MCF 10A (cell line): ENCODE results near the gene KCNJ15. TPM values are rescaled to one million over a fixed set of nuclear protein-coding genes. Genes with fewer than 3 reads are reported as not detected.

Source experiments
- BruUV-seq: library from RNA; stranded (reverse); fragments of 400-500 nt; replicated peaks from 2 replicates; lab custom pipeline; 2021; lab: Mats Ljungman, UMichigan
- CTCF ChIA-PET: fragments of 300-600 bp; sonication (Branson Sonifier 250); formaldehyde crosslinking; extraction: SDS; loops from one replicate; lab custom pipeline; 2021; ENCODE audit warnings: antibody characterized with exemption, inconsistent platforms; lab: Yijun Ruan, JAX
- POLR2A ChIA-PET: fragments of 300-600, 350-650 bp; sonication (Branson Sonifier 250); formaldehyde crosslinking; extraction: SDS; loops from one replicate; lab custom pipeline; 2020; ENCODE audit warnings: antibody characterized with exemption, inconsistent platforms; lab: Yijun Ruan, JAX
- DNase-seq: peaks from one replicate; pipeline ENCODE4 v3.0.0-alpha.2; 2018; ENCODE audit not compliant: unreplicated experiment
- H3K27ac Mint-ChIP-seq: one replicate; pipeline ENCODE4 v1.8.0; 2022; ENCODE audit warnings: mild to moderate bottlenecking, low read depth, mixed read lengths; ENCODE audit not compliant: unreplicated experiment
- H3K27me3 Mint-ChIP-seq: one replicate; pipeline ENCODE4 v1.8.0; 2022; ENCODE audit warnings: mixed read lengths; ENCODE audit not compliant: insufficient read depth, unreplicated experiment
- H3K36me3 Mint-ChIP-seq: one replicate; pipeline ENCODE4 v1.8.0; 2022; ENCODE audit warnings: mild to moderate bottlenecking, moderate library complexity, mixed read lengths; ENCODE audit not compliant: insufficient read depth, unreplicated experiment
- H3K4me1 Mint-ChIP-seq: one replicate; pipeline ENCODE4 v1.8.0; 2022; ENCODE audit warnings: mixed read lengths; ENCODE audit not compliant: insufficient read depth, unreplicated experiment
- H3K4me3 Mint-ChIP-seq: one replicate; pipeline ENCODE4 v1.8.0; 2022; ENCODE audit warnings: mild to moderate bottlenecking, moderate library complexity, mixed read lengths; ENCODE audit not compliant: unreplicated experiment
- H3K9me3 Mint-ChIP-seq: one replicate; pipeline ENCODE4 v1.8.0; 2022; ENCODE audit warnings: mixed read lengths; ENCODE audit not compliant: unreplicated experiment
- intact Hi-C: fragments of 100-400 bp; cut with micrococcal nuclease; formaldehyde crosslinking; loops from 2 replicates; pipeline ENCODE4 v1.14.1; 2022
- total RNA-seq: library from RNA; stranded (reverse); gene quantifications from 2 replicates; pipeline ENCODE4 v1.2.3, GENCODE V29; 2022
- TF ChIP-seq, protein P1 (sequence below): fragments of 200-600 bp; IDR thresholded peaks from one replicate; pipeline ENCODE4 v1.8.0; 2022; ENCODE audit warnings: antibody characterized with exemption, mild to moderate bottlenecking; ENCODE audit not compliant: unreplicated experiment

KCNJ15 gene
- total RNA-seq, 1 experiment from 2014 or later = 2.2 TPM

DNA sequence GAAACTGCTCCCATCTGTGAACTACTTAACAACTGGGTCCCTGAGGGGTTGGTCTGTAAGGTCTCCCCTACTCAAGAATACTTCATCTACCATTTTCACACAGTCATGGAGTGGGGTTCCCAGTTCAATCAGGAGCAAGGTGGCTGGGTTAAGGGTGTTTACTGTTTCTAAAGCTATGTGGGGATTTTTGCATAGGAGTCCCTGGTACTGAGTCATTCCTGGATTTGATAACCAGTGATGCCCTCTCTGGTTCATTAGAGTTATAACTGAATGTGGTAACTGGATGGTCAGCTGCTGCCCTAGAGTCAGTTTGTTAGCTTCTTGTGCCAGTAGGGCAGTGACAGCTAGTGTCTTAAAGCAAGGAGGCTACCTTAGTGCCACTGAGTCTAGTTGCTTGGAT lies 29.4 kb upstream of the KCNJ15 start:
- peaks cover 20% of the 10 kb centered on the region for H3K9me3 Mint-ChIP-seq
- H3K27ac Mint-ChIP-seq = no peak overlapping the region
- TF ChIP-seq, protein P1, sequence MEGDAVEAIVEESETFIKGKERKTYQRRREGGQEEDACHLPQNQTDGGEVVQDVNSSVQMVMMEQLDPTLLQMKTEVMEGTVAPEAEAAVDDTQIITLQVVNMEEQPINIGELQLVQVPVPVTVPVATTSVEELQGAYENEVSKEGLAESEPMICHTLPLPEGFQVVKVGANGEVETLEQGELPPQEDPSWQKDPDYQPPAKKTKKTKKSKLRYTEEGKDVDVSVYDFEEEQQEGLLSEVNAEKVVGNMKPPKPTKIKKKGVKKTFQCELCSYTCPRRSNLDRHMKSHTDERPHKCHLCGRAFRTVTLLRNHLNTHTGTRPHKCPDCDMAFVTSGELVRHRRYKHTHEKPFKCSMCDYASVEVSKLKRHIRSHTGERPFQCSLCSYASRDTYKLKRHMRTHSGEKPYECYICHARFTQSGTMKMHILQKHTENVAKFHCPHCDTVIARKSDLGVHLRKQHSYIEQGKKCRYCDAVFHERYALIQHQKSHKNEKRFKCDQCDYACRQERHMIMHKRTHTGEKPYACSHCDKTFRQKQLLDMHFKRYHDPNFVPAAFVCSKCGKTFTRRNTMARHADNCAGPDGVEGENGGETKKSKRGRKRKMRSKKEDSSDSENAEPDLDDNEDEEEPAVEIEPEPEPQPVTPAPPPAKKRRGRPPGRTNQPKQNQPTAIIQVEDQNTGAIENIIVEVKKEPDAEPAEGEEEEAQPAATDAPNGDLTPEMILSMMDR = no peak
- intact Hi-C loops = no loop called here
- no peak for DNase-seq
- H3K36me3 Mint-ChIP-seq = no peaks in the 10 kb centered on the region
- no peak overlapping the region for H3K4me3 Mint-ChIP-seq
- H3K4me1 Mint-ChIP-seq = no peaks in the 10 kb centered on the region
- ChIA-PET CTCF (interaction anchor here (0.9 to 1.6 kb wide), 4 partner anchors 9 to 553 kb away, joined by 3 to 7 read pairs (median 5); no protein-coding TSS in a partner anchor), POLR2A (no interaction called here)
- no peaks in the 10 kb centered on the region for H3K27me3 Mint-ChIP-seq
- BruUV-seq = no TSS peak

DNA sequence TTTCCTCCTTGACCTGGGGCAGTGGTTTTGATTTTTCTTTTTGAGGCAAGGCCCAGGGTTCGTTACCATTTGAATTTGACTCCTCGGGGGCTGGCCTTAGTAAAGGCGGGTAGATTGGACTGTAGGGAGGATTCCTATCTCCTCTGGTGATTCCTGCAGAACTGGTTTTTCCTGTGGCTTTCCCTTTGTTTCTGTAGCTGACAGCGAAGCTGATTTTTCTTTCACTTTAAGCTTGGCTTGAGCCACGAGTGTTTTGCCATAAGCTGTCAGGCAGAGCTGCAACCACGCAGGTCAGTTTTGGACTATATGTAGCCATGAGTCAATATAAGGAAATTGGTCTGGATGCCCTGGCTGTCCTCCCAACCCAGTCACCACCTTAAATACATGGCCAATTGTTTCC lies 28.7 kb upstream of the KCNJ15 start:
- no peak overlapping the region for H3K27ac Mint-ChIP-seq
- no peaks in the 10 kb centered on the region for H3K27me3 Mint-ChIP-seq
- H3K4me1 Mint-ChIP-seq = no peaks in the 10 kb centered on the region
- intact Hi-C loops = no loop called here
- POLR2A ChIA-PET = no interaction called here
- CTCF ChIA-PET = interaction anchor here (0.6 to 0.9 kb wide), 3 partner anchors 127 to 617 kb away, joined by 3 read pairs; no protein-coding TSS in a partner anchor
- peaks cover 20% of the 10 kb centered on the region for H3K9me3 Mint-ChIP-seq
- DNase-seq = no peak
- H3K36me3 Mint-ChIP-seq = no peaks in the 10 kb centered on the region
- no TSS peak for BruUV-seq
- TF ChIP-seq, protein P1 = no peak
- no peak overlapping the region for H3K4me3 Mint-ChIP-seq

DNA sequence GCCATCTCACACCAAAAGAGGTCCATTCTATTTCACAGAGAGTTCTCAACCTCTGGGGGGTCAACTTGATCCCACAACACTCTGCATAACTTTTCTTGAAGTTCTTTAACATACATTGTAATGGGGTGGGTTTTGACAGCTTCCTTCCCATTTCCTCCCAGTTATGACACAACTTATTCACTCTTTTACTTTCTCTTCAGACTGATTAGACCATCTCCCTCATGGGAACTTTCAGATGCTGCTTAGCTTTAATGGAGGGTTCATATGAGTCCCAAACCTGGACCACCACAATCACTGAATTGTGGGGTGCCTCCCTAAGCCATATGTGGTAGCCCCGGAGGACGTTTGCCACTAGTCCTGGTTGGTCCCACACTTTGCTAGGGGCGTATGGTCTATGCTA lies 28.3 kb upstream of the KCNJ15 start:
- POLR2A ChIA-PET = no interaction called here
- Mint-ChIP-seq H3K27ac (no peak overlapping the region), H3K9me3 (peaks cover 17% of the 10 kb centered on the region), H3K27me3 (no peaks in the 10 kb centered on the region), H3K4me1 (no peaks in the 10 kb centered on the region), H3K4me3 (no peak overlapping the region), H3K36me3 (no peaks in the 10 kb centered on the region)
- TF ChIP-seq, protein P1 = no peak
- DNase-seq = no peak
- intact Hi-C loops = no loop called here
- CTCF ChIA-PET = interaction anchor here (0.6 to 0.9 kb wide), 2 partner anchors 126 to 618 kb away, joined by 3 read pairs; no protein-coding TSS in a partner anchor
- no TSS peak for BruUV-seq

DNA sequence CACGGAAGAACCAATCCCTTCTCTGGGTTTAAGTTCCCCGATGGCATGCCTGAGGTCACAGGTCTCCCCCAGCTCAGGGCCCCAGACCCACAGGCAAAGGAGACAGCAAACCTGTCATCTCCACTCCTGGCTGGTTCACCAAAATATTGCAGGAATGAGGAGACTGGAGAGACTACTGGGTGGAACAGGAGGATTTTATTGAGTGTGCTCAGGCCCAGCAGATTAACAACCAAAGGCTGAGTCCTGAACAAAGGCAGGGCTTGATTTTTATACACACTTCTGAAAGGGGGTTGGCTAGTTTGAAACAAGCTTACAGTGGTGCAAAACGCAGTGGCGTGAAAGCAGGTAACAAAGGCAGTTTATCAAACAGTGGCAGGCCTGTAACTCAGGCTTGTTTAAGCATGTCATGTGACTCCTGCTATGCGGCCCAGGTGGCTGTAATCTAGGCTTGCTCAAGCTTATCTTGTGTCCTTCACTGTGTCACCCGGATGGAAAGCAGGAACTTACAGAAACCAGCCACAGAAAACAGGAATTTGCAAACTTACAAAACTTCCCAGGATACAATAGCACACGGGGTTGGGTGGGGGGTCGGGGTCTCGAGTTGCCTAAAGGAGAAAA lies 27.4 kb upstream of the KCNJ15 start:
- BruUV-seq = no TSS peak
- TF ChIP-seq, protein P1 = no peak
- no peaks in the 10 kb centered on the region for H3K27me3 Mint-ChIP-seq
- H3K4me1 Mint-ChIP-seq = peaks cover 6% of the 10 kb centered on the region
- intact Hi-C loops = no loop called here
- POLR2A ChIA-PET = no interaction called here
- H3K4me3 Mint-ChIP-seq = no peak overlapping the region
- CTCF ChIA-PET = interaction anchor here (0.5 to 2.2 kb wide), 2 partner anchors 10 to 123 kb away, joined by 3 to 6 read pairs; no protein-coding TSS in a partner anchor
- H3K36me3 Mint-ChIP-seq = no peaks in the 10 kb centered on the region
- H3K9me3 Mint-ChIP-seq = peaks cover 10% of the 10 kb centered on the region
- no peak overlapping the region for H3K27ac Mint-ChIP-seq
- peak; percentile 40 for DNase-seq
